Measurements from ENCODE around the gene NPAS1.

NPAS1 gene

GRCh38 chr19:47067215-47067847 lies 47.7 kb downstream of the NPAS1 start:
- TF ChIP-seq CTCF (IDR thresholded peaks at IDR 0.05; ENCODE audit: borderline replicate concordance, control extremely low read depth, extremely low read depth, insufficient read depth, missing control alignments), result no peak
- in situ Hi-C loops (cut with MboI; ENCODE audit: low sequenced_read_pairs, unreplicated experiment), result no loop called here
- no peak for DNase-seq (ENCODE audit: low spot score)

DNA sequence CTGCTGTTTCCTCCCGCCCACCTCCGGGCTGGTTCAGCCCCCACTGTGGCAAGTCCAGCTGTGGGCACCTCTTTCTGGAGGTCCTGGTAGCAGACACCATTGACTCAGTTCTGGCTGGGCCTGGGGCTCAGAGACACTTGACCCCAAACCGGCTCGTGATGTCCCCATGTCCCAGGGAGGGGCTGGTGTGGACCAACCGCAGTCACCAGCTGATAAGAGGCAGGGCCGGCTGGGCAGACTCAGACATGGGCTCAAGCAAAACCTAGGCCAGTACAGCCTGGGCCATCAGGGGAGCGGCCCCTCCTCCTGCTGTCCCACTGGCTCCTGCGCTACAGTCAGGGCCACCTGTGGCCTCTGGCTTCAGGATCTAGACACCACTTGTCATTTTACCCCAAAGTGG lies 48.6 kb downstream of the NPAS1 start:
- in situ Hi-C loops (cut with MboI; ENCODE audit: low sequenced_read_pairs, unreplicated experiment), result no loop called here
- DNase-seq (ENCODE audit: low spot score), result no peak
- no peak for TF ChIP-seq CTCF (IDR thresholded peaks at IDR 0.05; ENCODE audit: borderline replicate concordance, control extremely low read depth, extremely low read depth, insufficient read depth, missing control alignments)

DNA sequence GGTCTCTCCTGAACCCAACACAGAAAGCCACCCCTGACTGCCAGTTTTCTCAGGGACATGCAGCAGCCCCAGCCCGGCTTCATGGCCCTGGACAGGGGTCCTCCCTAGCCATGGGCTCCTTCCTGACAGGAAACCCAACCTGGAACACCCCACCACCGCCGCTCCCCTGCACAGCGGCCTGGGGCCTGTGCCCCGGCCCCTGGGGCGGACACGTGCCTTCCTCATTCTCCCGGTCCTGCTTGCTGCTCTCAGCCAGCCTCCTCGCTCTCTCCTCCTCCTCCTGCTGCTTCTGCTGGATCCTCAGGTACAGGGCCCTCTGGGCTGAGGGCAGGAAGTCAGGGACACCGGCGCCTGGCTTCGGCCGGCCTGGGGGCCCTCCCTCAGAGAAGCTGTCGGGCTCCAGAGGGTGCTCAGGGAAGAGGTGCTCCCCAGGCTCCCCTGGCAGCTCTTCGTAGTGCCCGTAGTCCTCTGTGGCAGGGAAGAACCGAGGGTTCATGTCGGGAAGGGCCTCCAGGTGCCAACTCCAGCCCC lies 49.3 kb downstream of the NPAS1 start:
- in situ Hi-C loops (cut with MboI; ENCODE audit: low sequenced_read_pairs, unreplicated experiment), result no loop called here
- DNase-seq (ENCODE audit: low spot score), result no peak
- no peak for TF ChIP-seq CTCF (IDR thresholded peaks at IDR 0.05; ENCODE audit: borderline replicate concordance, control extremely low read depth, extremely low read depth, insufficient read depth, missing control alignments)

DNA sequence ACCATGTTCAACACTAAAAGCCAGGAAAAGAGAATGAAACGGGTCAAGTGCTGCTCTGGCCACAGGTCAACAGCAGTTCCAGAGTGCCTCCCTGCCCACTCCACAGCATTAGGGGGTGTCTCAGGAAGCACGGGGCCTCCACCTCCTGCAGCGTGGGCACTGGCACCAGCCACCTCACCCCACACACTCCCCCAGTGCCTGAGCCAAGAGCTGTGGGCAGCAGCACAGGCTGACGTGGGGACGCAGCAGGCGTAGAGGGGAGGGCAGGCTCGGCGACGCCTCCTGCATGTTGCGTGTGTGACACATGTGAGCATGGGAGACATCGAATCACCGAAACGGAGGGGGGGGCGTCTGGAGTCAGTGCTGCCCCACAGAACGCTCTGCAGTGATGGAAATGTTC lies 50.2 kb downstream of the NPAS1 start:
- in situ Hi-C loops (cut with MboI; ENCODE audit: low sequenced_read_pairs, unreplicated experiment), result no loop called here
- TF ChIP-seq CTCF (IDR thresholded peaks at IDR 0.05; ENCODE audit: borderline replicate concordance, control extremely low read depth, extremely low read depth, insufficient read depth, missing control alignments), result no peak

GRCh38 chr19:47070756-47071155 lies 51.1 kb downstream of the NPAS1 start:
- in situ Hi-C loops (cut with MboI; ENCODE audit: low sequenced_read_pairs, unreplicated experiment), result no loop called here
- no peak for DNase-seq (ENCODE audit: low spot score)
- no peak for TF ChIP-seq CTCF (IDR thresholded peaks at IDR 0.05; ENCODE audit: borderline replicate concordance, control extremely low read depth, extremely low read depth, insufficient read depth, missing control alignments)

More for the DNA sequence above, 50.2 kb downstream of the NPAS1 start:
- DNase-seq (ENCODE audit: low spot score), result no peak

DNA sequence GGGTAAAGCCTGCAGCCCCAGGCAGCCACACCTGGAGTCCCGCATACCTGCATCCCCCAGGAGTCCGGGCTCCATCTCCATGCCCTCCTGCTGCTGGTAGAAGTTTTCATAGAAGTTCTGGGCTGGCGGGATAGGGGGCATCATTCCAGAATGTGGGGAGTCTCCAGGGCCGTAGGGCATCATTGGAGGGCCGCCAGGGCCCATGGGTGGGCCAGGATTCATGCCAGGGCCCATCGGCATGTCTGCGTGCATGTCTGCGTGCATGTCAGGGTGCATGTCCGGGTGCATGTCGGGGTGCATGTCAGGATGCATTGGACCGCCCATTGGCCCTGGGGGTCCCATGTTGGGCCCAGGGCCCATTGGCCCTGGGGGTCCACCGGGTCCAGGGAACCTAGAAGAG lies 52.1 kb downstream of the NPAS1 start:
- DNase-seq (ENCODE audit: low spot score), result no peak
- TF ChIP-seq CTCF (IDR thresholded peaks at IDR 0.05; ENCODE audit: borderline replicate concordance, control extremely low read depth, extremely low read depth, insufficient read depth, missing control alignments), result no peak
- in situ Hi-C loops (cut with MboI; ENCODE audit: low sequenced_read_pairs, unreplicated experiment), result no loop called here

Data from GM13976 (cell line).